GM21737 (cell line): Measurements from ENCODE around the gene CCDC9.
"Not testable (repeated sequence)": the region's sequence is repeated elsewhere in the genome, so short reads cannot be mapped to it uniquely, and the experiment has no call there.

Source experiments
- ATAC-seq: cut with Tn5 transposase; IDR thresholded peaks from one replicate; pipeline ENCODE4 v1.9.1; 2021; ENCODE audit warnings: mild to moderate bottlenecking, moderate library complexity; ENCODE audit not compliant: unreplicated experiment

CCDC9 gene

DNA sequence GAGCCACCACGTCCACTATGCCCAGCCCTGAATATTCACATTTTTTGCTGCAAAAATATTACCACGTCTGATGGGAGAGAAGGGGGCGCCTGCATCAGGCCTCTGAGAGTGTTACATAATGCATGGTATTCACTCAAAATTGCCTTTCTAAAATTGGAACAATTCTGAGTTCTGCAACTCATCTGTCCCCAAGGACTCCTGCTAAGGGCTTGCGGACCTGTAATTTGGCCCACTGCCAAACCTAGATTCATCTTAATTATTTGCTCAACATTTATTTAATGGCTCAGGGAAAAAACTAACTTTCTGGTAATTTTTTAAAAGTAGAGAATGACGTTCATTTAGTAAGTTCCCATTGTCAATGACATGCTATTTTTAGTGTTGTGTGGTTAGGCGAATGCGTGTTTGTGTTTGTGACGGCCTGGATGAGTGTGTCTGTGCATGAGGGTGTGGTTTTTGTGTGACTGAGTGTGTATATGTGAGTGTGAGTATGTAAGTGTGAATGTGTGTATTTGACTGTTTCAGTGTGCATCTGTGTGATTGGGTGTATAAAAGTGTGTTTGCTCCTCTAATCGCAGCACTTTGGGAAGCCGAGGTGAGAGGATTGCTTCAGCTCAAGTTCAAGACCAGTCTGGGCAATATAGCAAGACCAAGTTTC lies 27.2 kb downstream of the CCDC9 start:
- ATAC-seq = no peak

DNA sequence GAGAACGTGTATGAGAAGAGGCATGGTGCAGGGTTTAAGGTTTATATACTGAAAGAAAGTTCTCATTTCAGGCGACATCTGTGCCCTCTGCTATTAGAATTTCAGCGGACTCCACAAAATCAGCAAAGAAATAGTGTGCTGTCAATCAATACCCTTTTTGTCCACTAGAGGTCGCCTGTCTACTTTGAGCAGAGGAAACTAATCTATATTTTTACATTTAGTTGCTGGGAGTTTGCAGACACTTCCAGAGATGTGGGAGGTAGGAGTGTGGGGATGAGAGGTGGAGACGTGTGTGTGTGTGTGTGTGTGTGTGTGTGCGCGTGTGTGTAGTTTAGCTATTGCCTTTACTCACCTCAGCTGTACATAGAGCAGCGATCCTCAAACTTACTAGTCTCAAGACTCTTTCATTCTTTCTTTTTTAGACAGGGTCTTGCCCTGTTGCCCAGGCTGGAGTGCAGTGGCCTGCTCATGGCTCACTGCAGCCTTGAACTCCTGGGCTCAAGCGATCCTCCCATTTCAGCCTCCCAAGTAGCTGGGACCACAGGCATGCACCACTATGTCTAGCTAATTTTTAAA lies 28.1 kb downstream of the CCDC9 start:
- no peak for ATAC-seq

DNA sequence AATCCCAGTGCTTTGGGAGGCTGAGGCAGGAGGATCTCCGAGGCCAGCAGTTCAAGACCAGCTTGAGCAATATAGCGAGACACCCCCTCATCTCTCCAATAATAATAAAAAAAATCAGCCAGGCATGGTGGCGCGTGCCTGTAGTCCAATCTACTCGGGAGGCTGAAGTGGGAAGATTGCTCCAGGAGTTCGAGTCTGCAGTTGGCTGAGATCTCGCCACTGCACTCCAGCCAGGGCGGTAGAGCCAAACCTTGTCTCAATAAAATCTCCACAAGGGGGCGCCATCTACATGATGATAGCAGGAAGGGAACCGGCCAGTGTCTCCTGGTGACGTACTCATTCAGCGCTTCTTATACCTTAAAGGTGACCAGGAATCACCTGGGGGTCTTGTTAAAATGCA lies 39.7 kb downstream of the CCDC9 start:
- no peak for ATAC-seq

DNA sequence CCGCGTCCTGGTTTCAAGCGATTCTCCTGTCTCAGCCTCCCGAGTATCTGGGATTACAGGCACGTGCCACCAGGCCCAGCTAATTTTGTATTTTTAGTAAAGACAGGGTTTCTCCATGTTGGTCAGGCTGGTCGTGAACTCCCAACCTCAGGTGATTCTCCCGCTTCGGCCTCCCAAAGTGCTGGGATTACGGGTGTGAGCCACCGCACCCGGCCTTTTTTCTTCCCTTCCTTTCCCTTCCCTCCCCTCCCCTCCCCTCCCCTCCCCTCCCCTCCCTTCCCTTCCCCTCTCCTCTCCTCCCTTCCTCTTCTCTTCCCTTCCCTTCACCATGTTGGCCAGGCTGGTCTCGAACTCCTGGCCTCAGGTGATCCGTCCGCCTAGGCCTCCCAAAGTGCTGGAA lies 44.5 kb downstream of the CCDC9 start:
- ATAC-seq = not testable (repeated sequence)

DNA sequence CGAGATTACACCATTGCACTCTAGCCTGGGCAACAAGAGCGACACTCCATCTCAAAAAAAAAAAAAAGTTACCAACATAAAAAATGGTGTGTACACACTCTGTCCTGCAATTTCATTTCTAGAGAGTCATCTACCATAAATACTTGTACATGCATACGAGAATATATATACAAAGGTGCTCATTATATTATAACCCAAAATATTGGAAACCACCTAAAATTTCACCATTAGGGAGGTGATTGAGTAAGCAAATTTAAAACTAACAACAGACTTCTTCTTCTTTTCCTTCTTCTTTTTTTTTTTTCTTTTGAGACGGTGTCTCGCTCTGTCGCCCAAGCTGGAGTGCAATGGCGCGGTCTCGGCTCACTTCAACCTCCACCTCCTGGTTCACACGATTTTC lies 45.9 kb downstream of the CCDC9 start:
- ATAC-seq = no peak

DNA sequence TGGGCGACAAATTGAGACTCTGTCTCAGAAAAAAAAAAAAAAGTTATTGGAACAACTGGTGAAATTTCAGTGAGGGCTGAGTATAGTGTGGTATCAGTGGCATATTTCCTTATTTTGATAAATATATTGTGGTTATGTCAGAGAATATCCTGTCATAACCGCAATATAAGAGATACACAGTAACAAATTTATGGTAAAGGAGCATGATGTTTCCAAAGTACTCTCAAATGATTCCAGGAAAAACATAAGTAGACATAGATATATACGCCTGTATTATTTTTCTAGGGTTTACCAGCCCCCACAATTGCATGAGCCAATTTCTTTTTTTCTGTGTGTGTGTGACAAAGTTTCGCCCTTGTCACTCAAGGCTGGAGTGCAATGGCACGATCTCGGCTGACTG lies 47.6 kb downstream of the CCDC9 start:
- no peak for ATAC-seq

DNA sequence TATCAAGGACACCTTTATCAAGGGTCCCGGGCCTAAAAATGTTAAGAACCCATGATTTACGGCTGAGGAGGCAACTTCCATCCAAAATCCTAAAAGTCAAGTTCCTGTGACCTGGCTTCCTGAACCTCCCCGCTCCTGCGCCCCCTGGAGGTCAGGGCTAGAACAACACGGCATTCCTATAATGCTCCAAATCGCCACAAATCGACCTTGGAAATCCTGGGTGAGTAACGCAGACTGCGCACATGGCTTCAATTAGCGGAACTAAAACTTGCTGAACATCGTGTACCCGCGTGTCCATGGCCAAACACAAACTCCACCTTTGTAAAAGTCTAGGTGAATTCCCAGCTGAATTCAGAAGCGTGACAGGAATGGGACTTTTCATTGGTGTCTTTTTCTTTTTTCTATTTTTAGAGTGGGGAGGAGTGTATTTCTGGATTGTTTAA lies 49.0 kb downstream of the CCDC9 start:
- ATAC-seq = no peak

DNA sequence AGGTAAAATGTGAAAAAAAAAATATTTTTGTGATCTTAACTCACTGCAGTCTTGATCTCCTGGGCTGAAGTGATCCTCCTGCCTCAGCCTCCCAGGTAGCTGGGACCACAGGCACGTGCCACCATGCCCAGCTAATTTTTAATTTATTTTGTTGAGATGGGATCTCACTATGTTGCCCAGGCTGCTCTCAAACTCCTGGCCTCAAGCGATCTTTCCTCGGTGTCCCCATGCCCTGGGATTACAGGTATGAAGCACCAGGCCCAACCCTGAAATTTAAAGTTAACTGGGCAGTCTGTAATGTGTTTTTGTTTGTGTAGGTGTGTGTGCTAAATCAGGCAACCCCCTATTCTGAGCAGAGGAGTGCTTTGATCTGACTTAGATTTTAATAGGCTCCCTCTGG lies 50.0 kb downstream of the CCDC9 start:
- ATAC-seq = no peak

DNA sequence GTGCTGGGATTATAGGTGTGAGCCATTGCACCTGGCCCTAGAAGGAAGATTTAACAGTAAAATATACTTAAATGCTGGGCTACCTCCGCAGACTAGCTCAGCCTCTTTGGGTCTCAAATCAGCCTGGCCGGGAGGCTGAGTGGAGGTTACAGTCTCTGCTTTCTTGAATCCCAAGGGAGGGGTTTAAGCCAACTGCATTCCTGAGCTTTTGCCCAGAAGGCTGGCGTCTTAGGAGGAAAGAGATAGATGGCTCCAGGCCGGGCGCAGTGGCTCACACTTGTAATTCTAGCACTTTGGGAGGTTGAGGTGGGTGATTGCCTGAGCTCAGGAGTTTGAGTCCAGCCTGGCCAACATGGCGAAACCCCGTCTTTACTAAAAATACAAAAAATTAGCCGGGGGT lies 52.7 kb downstream of the CCDC9 start:
- ATAC-seq = no peak

DNA sequence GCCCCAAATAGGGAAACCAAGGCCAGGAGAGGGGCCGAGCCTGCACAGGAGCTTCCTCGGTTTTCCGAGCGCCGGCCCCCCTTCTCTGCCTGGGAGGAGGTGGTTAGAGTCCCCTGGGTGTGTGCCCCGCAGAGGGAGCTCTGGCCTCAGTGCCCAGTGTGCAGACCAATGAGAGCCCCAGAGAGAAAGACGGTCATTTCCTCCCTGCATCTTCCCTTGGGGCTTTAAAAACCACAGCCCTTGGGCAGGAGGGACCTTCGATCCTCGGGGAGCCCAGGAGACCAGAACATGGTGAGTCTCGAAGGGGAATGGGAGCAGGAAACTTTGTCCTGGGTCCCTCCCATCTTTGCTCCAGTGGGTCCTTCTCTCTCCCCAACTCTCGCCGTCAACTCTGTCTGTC lies 53.3 kb downstream of the CCDC9 start, which contains the start of gene C5AR1:
TSS of gene C5AR1 (plus strand) at position 254 of the 400 bp plus-strand sequence. CDS start at position 289, 35 bp downstream.
- ATAC-seq = no peak

DNA sequence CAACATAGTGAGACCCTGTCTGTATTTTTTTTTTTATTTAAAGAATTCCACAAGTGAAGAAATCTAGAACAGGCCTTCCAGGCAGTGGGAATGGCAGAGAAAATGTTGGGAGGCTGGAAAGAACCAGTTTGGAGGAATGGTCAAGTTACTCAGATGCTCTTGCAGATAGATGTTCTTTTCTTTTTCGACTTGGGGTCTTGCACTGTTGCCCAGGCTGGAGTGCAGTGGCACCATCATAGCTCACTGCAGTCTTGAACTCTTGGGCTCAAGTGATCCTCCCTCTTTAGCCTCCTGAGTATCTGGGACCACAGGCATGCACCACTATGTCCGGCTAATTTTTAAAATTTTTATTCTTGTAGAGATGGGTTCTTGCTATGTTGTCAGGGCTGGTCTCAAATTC lies 54.0 kb downstream of the CCDC9 start:
- ATAC-seq = no peak

DNA sequence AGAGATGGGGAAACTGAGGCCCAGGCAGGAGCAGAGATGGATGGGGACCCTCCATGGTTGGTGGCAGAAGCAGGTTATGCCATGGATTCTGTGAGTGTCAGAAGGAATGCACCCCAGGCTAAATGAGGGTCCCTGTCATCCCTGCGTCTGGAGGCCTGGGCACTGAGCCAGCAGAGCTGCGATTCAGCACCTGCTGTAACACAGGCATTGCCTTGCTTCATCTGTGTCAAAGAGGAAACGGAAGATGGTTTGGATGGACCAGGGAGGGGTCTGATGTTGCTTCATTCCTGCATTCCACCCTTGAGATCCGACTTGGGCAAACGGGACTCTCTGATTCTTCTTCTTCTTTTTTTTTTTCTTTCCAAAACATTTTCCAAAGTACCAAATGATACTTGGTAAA lies 54.5 kb downstream of the CCDC9 start:
- ATAC-seq = no peak

DNA sequence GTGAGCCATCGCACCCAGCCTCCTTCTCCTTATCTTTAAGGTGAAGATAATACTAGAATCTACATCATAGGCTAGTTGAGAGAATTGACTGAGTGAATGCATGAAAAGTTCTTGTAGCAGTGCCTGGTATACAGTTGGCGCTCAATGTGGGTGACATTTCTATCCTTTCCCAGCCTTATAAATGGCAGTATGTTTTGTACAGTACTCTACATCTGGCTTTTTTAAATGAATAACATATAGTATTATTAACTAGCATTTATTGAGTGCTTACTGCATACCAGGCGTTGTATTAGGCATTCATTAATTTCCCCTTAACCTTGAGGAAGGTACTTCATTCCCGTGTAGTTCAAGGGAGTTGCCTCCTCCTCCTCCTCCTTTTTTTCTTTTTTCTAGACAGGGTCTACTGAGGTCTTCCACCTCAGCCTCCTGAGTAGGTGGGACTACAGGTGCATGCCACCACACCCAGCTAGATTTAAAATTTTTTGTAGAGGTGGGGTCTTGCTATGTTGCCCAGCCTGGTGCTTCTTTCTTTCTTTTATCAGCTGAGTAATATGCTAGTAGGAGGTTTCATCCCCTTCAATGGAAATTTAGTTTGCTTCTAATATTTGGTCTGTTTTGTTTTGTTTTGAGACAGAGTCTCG lies 56.2 kb downstream of the CCDC9 start:
- no peak for ATAC-seq

DNA sequence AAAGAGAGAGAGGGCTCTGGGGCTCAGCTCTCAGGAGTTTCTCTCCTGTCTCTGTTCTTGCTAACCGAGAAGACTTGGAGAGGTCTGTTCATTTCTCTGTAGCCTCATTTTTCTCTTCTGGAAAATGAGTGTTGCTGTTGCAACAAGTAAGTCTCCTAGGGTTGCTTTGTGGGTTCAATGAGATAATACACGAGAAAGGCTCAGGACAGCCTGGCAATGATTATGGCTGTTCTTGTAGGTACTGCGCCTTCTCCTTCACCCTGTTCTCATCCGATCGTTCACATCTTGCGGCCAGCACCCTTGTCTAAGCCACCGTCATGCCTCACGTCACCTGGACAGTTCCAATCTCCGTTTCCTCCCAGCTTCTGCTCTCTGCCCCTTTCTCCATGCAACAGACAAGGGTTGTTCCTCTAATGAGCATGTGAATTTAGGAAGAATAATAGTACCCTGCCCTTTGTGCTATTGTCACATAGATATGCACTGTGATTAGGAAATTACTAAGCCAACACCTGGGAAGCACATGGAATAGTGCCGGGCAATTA lies 57.5 kb downstream of the CCDC9 start:
- ATAC-seq = no peak

DNA sequence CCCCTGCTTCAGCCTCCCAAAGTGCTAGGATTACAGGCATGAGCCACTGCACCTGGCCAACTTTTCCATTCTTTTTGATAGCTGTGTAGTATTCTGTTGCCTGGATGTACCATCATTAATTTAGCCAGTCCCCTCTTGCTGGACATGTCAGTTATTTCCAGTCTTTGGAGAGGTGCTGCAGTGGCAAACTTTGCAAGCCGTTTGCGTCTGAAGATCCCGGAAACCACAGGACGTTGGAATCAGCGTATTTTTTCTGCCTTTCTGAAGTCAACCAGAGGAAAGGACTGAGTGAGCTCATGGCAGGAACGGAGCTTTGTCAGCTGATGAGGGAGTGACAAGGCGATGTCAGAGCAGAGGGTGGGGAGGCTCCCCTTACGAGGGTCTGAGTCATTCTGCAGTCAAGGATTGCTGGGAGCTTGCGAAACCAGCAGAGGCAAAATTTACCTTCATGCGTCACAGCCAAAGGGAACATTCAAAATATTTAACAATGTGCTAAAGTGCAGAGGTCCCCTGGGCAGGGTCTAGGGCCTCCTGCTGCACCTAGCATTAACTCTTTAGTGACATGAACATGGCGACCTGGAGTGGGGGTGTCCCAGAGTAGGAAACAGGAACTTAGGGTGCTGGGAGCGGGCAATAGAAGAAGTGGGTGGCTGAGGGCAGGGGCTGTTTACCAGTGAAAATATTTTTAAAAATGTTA lies 58.9 kb downstream of the CCDC9 start:
- no peak for ATAC-seq

DNA sequence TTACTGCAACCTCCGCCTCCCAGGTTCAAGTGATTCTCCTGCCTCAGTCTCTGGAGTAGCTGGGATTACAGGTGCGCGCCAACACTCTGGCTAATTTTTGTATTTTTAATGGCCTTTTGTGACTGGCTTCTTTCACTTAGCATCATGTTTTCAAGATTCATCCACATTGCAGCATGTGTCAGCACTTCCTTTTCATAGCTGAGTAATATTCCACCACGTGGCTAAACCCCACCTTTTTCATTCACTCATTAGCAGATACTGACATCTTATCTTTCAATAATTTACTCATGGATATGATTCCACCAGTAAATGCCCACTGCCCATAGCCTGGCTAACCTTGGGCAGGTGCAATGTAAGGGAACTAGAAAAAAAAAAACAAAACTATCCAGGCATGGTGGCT lies 60.2 kb downstream of the CCDC9 start:
- ATAC-seq = no peak

DNA sequence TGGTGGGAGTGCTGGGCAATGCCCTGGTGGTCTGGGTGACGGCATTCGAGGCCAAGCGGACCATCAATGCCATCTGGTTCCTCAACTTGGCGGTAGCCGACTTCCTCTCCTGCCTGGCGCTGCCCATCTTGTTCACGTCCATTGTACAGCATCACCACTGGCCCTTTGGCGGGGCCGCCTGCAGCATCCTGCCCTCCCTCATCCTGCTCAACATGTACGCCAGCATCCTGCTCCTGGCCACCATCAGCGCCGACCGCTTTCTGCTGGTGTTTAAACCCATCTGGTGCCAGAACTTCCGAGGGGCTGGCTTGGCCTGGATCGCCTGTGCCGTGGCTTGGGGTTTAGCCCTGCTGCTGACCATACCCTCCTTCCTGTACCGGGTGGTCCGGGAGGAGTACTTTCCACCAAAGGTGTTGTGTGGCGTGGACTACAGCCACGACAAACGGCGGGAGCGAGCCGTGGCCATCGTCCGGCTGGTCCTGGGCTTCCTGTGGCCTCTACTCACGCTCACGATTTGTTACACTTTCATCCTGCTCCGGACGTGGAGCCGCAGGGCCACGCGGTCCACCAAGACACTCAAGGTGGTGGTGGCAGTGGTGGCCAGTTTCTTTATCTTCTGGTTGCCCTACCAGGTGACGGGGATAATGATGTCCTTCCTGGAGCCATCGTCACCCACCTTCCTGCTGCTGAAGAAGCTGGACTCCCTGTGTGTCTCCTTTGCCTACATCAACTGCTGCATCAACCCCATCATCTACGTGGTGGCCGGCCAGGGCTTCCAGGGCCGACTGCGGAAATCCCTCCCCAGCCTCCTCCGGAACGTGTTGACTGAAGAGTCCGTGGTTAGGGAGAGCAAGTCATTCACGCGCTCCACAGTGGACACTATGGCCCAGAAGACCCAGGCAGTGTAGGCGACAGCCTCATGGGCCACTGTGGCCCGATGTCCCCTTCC lies 63.9 kb downstream of the CCDC9 start:
- ATAC-seq = no peak
